Gastrocnemius medialis (tissue), 4 donors: ENCODE results near the gene STMN1. TPM values are rescaled to one million over a fixed set of nuclear protein-coding genes. Genes with fewer than 3 reads are reported as not detected.

Experiments
- ATAC-seq, 2 donors: fragments of 150-250 bp; one replicate each; pipeline ENCODE4 v1.9.1; 2016
- DNase-seq, 2 donors: peaks; one replicate each; pipeline ENCODE4 v3.0.0-alpha.2; 2019
- H3K27ac ChIP-seq, 4 donors: fragments of 200-600 bp; sonication (generic); 1 replicate in 1 of 4; 2 replicates in 3 of 4; pipeline ENCODE4 v1.5.1; 2016 to 2018; ENCODE audit warnings: mild to moderate bottlenecking in 2 of 4, moderate library complexity in 1 of 4
- H3K27me3 ChIP-seq, 3 donors: fragments of 200-600 bp; sonication (generic) in 2 of 3; 1 replicate in 1 of 3; 2 replicates in 2 of 3; pipeline versions ENCODE4 v1.5.1 to v1.6.0; 2016 to 2019; ENCODE audit warnings: mild to moderate bottlenecking in 1 of 3, moderate library complexity in 1 of 3
- H3K36me3 ChIP-seq, 2 donors: fragments of 200-600 bp; sonication (generic) in 1 of 2; one replicate each; pipeline ENCODE4 v1.5.1; 2017 to 2018
- H3K4me1 ChIP-seq, 2 donors: fragments of 200-600 bp; sonication (generic) in 1 of 2; one replicate each; pipeline ENCODE4 v1.5.1; 2016 to 2017; ENCODE audit warnings: mild to moderate bottlenecking in 2 of 2
- H3K4me3 ChIP-seq, 4 donors: fragments of 200-600 bp; sonication (generic) in 3 of 4; 1 replicate in 1 of 4; 2 replicates in 3 of 4; pipeline ENCODE4 v1.5.1; 2016 to 2019; ENCODE audit warnings: mild to moderate bottlenecking in 2 of 4
- H3K9me3 ChIP-seq, 3 donors: fragments of 200-600 bp; sonication (generic) in 2 of 3; 1 replicate in 1 of 3; 2 replicates in 2 of 3; pipeline ENCODE4 v1.5.1; 2016 to 2019
- CTCF ChIP-seq, 5 experiments: fragments of 450-650 bp in 3 of 5; fragments of 200-600 bp in 2 of 5; sonication (generic) in 2 of 5; IDR thresholded peaks in 4 of 5; conservative IDR thresholded peaks in 1 of 5; 1 replicate in 4 of 5; 2 replicates in 1 of 5; pipeline ENCODE4 v1.5.1; 2016 to 2019; ENCODE audit warnings: antibody characterized with exemption in 5 of 5, mild to moderate bottlenecking in 3 of 5, moderate library complexity in 3 of 5
- POLR2A ChIP-seq, 2 donors: fragments of 450-650 bp; IDR thresholded peaks; one replicate each; pipeline ENCODE4 v1.6.1; 2017; ENCODE audit warnings: antibody characterized with exemption in 2 of 2, mild to moderate bottlenecking in 2 of 2, moderate library complexity in 2 of 2
- in situ Hi-C, 4 donors: fragments of 200-750 bp; cut with MboI; loops; one replicate each; pipeline versions ENCODE4 v1.15.0 to v1.8.0; 2017; ENCODE audit warnings: low sequenced_read_pairs in 4 of 4
- intact Hi-C: fragments of 100-400 bp; cut with DNase I; formaldehyde crosslinking; loops from one replicate; pipeline ENCODE4 v1.15.1; 2023; ENCODE audit warnings: low total_unique reads
- total RNA-seq, 4 donors: library from RNA; depleted of rRNA; stranded (reverse); fragments of >200 nt; gene quantifications; one replicate each; pipeline versions ENCODE4 v1.1.0 to v1.2.3, GENCODE V29; 2016

Gene STMN1
- total RNA-seq, 4 donors from 2014 or later: 4.7 to 20.7 (median 13.7) TPM

- TF ChIP-seq CTCF (IDR thresholded peaks at IDR 0.05 in 4 of 5, conservative IDR thresholded peaks at IDR 0.05 in 1 of 5) (no peak), POLR2A (IDR thresholded peaks at IDR 0.05) (no peak)
- intact Hi-C loops (no loop called here), in situ Hi-C loops (no loop called here)
- Histone ChIP-seq H3K36me3 (no peaks in the 10 kb centered on the region), H3K27ac (no peak overlapping the region), H3K4me3 (no peak overlapping the region), H3K4me1 (peaks cover 8 to 9% of the 10 kb centered on the region in 2 donors), H3K9me3 (no peaks in the 10 kb centered on the region), H3K27me3 (peaks cover 15 to 39% (median 25%) of the 10 kb centered on the region in 3 donors)
- no peak for ATAC-seq
- DNase-seq: no peak
Measured at GRCh38 chr1:25927521-25928265, 21.5 kb upstream of the STMN1 start.

- DNase-seq (no peak), ATAC-seq (no peak)
- Histone ChIP-seq H3K36me3 (no peaks in the 10 kb centered on the region), H3K4me1 (peaks cover 8 to 15% of the 10 kb centered on the region in 2 donors), H3K27ac (no peak overlapping the region), H3K27me3 (peaks cover 18 to 47% (median 32%) of the 10 kb centered on the region in 3 donors), H3K4me3 (no peak overlapping the region), H3K9me3 (no peaks in the 10 kb centered on the region)
- TF ChIP-seq CTCF (IDR thresholded peaks at IDR 0.05 in 4 of 5, conservative IDR thresholded peaks at IDR 0.05 in 1 of 5): no peak
- TF ChIP-seq POLR2A (IDR thresholded peaks at IDR 0.05): no peak
- intact Hi-C loops (no loop called here), in situ Hi-C loops (no loop called here)
Measured at GRCh38 chr1:25926731-25927496, 20.7 kb upstream of the STMN1 start.

GRCh38 chr1:25924454-25924853 lies 18.2 kb upstream of the STMN1 start:
- no peak overlapping the region for H3K4me3 ChIP-seq
- H3K4me1 ChIP-seq: peaks cover 8 to 15% of the 10 kb centered on the region in 2 donors
- no peaks in the 10 kb centered on the region for H3K9me3 ChIP-seq
- H3K27me3 ChIP-seq: peaks cover 19 to 48% (median 32%) of the 10 kb centered on the region in 3 donors
- no peaks in the 10 kb centered on the region for H3K36me3 ChIP-seq
- in situ Hi-C loops: no loop called here
- no peak for TF ChIP-seq POLR2A (IDR thresholded peaks at IDR 0.05)
- no peak for TF ChIP-seq CTCF (IDR thresholded peaks at IDR 0.05 in 4 of 5, conservative IDR thresholded peaks at IDR 0.05 in 1 of 5)
- no peak overlapping the region for H3K27ac ChIP-seq
- DNase-seq (no peak), ATAC-seq (no peak)
- intact Hi-C loops: no loop called here

- H3K36me3 ChIP-seq: no peaks in the 10 kb centered on the region
- H3K27ac ChIP-seq: peak overlapping the region in 3 of 4 donors; percentile 3 to 29 (median 4)
- no peaks in the 10 kb centered on the region for H3K9me3 ChIP-seq
- TF ChIP-seq CTCF (IDR thresholded peaks at IDR 0.05 in 4 of 5, conservative IDR thresholded peaks at IDR 0.05 in 1 of 5): no peak
- no peak for TF ChIP-seq POLR2A (IDR thresholded peaks at IDR 0.05)
- intact Hi-C loops (no loop called here), in situ Hi-C loops (no loop called here)
- H3K27me3 ChIP-seq: peaks cover 19 to 48% (median 32%) of the 10 kb centered on the region in 3 donors
- ATAC-seq: peak; percentile 57 to 71
- peaks cover 8 to 15% of the 10 kb centered on the region in 2 donors for H3K4me1 ChIP-seq
- DNase-seq: no peak
- H3K4me3 ChIP-seq: peak overlapping the region; percentile 48 to 58 (median 48)
Measured at GRCh38 chr1:25922971-25923552, 16.8 kb upstream of the STMN1 start.
